Measurements from ENCODE around the gene HCRT.
"Not testable (repeated sequence)": the region's sequence is repeated elsewhere in the genome, so short reads cannot be mapped to it uniquely, and the experiment has no call there.

The HCRT gene

GRCh38 chr17:42184713-42185620 is at the start of gene HCRT:
Gene HCRT (minus strand): TSS chr17:42185452. CDS start chr17:42185365, 87 bp downstream.
- DNase-seq = no peak

DNA sequence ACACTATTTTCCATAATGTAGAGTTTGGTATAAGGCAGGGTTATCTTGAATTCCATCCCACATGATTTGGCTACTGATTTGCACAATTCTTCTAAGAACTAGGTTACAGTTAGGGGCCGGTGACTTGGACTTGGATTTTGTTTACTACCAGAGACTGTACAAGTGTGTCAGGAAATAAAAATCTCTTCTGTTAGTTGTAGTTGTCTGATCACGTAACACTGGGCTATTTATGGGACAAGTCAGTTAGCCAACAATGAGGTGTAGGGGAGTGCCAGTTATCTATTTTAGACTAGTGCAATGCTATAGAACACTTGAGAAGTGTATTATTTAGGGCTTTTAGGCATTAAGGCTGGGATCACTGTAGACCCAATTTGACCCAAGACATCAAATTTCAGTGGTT is 48.7 kb upstream of the HCRT start:
- no peak for DNase-seq

GRCh38 chr17:42233156-42233555 is 47.9 kb upstream of the HCRT start:
- no peak for DNase-seq

DNA sequence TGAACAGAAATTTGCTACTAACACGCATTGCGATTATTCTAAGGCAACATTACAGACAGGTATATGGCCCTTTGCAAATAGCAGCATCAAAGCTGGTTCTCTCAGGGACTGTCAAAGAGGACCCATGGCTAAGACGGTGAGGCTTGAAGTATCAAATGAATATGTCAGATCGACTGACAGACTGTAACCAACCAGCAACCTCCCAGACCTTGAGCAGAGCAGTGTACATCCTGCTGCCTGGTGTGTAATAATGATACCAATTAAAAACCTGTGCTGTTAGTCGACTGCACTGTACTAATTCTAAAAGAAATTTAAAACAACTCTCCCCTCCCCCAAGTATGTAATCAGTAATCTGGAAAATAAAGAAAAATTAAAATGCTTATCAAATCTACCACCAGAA is 45.0 kb upstream of the HCRT start:
- no peak for DNase-seq

- no peak for DNase-seq
Observed at GRCh38 chr17:42227849-42228700, 42.8 kb upstream of the HCRT start.

DNA sequence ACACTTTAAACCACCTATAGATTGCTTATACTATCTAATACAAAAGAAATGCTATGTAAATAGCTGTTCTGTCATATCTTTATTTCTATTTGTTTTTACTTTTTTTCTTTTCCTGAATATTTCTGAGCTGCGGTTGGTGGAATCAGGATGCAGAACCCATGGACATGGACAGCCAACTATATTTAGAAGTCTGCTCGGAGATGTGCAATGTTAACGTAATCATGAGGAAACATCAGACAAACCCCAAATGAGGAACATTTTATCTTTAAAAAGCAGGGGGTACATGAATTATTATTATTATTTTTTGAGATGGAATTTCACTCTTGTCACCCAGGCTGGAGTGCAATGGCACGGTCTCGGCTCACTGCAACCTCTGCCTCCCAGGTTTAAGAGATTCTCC is 40.4 kb upstream of the HCRT start:
- DNase-seq = no peak

- no peak for DNase-seq
Observed at GRCh38 chr17:42224651-42225050, 39.4 kb upstream of the HCRT start.

- peak in 3 of 4 experiments; percentile 5 to 49 (median 30) for DNase-seq
Observed at GRCh38 chr17:42221886-42222745, 36.9 kb upstream of the HCRT start.

GRCh38 chr17:42219280-42219679 is 34.0 kb upstream of the HCRT start:
- not testable (repeated sequence) for DNase-seq

DNA sequence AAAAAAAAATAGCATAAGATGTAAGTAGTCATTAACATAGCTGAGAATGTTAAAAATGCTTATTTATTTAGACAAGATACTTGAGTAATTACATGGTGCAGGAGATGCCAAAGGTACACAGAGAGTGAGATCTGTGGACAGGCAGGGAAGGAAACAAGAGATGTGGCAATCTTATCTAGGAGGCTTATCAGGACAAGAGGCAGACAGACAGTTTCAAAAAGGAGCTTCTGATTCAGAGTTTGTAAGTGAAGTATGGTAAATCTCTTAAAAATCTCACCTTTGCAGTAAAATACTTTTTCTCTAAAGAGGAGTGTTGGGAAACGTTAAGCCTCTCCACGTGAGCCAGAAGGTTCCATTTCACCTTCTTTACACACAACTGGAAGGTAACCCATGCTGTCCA is 28.9 kb upstream of the HCRT start:
- no peak for DNase-seq

DNA sequence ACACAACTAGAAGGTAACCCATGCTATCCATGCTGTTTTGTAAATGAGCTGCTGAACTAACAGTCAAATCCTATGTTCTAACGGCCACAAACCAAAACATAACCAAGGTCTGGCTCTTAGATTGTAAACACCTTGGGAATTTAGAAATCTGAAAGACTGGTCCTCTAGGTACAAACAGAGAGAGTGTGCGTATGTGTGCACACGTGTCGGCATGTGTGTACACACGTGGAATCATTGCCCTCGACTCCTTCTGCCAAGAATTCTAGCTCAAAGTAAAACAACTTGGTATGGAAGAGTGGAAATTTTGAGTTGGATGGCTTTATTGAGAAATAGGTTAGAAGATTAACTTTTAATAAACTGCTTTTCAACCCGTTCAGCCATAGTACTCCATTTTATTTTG is 27.1 kb upstream of the HCRT start:
- no peak for DNase-seq

GRCh38 chr17:42211921-42212341 is 26.7 kb upstream of the HCRT start:
- not testable (repeated sequence) for DNase-seq

DNA sequence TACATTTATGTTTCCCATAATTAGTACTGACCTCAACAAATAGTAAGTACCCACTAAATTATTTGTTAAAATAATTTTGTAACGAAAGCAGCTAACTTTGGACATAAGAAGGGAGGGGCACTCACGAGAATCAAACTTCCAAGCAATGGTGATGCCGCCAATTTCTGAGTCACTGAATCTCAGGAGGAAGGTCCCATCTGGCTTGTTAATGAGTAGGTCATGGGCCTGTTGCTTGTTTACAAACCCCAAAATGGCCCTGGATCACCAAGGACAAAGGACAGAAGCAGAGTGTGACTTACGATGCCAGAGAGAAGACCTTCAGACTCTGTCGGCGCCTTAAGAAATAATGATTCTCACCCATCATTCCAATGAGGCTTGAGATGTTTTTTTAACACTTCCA is 24.8 kb upstream of the HCRT start:
- no peak for DNase-seq

DNA sequence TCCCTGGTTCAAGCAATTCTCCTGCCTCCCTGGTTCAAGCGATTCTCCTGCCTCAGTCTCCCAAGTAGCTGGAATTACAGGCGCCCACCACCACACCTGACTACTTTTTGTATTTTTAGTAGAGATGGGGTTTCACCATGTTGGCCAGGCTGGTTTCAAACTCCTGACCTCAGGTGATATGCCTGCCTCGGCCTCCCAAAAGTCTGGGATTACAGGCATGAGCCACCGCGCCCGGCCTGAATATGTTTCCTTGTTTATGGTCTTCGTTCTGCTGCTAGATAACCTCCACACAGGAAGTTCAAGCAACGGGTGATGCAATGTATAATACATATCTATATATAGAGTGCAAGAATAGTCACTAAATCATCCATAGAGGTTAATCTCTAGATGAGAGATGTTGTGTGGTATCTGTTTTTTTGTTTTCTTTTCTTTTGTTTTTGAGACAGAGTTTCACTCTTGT is 20.9 kb upstream of the HCRT start:
- DNase-seq = not testable (repeated sequence)

GRCh38 chr17:42203354-42203753 is 18.1 kb upstream of the HCRT start:
- DNase-seq = no peak

GRCh38 chr17:42202696-42203095 is 17.4 kb upstream of the HCRT start:
- no peak for DNase-seq

DNA sequence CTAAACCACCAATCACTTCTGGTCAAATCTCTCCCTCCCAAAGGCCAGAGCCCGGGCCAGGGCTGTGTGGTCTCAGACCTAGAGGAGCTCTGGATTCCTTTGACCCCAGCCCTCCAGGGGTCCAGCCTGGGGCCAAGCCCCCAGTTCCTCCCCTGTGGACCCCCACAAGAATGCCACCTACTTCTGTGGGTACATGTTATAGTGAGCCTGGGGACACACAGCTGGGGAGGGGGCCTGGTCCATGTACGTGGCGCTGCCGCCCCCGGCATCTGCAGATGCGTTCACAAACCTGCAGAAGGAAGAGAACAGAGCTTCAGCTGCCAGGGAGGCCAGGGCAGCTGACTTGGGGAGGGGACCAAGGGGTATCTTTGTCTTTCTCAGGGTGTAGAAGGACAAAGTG is 16.9 kb upstream of the HCRT start:
- no peak for DNase-seq

DNA sequence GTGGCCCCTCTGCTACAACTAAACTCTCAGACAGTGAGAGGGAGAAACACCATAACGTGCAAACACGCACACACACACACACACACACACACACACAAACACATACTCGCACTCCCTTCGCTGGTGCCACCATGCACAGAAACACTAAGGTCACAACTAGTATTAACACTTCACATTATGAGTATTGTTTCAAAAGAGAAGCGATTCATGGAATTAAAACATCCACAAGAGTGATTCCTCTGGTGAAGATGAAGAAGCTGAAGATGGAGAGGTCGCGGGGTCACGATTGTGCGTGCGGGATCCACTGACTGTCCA is 16.2 kb upstream of the HCRT start:
- no peak for DNase-seq

GRCh38 chr17:42200706-42201457 is 15.6 kb upstream of the HCRT start:
- no peak for DNase-seq

- DNase-seq = no peak
Observed at GRCh38 chr17:42199416-42200011, 14.3 kb upstream of the HCRT start.

- DNase-seq = no peak
Observed at GRCh38 chr17:42198897-42199296, 13.6 kb upstream of the HCRT start.

All from activated naive CD4-positive, alpha-beta T cell (primary cell).